GM10248 (cell line): ENCODE measurements around the gene SLIT3.

Experiments used
- CTCF ChIA-PET: fragments of 300-600 bp; sonication (Branson Sonifier 250); formaldehyde crosslinking; extraction: SDS; loops from one replicate; lab custom pipeline; 2021; ENCODE audit warnings: antibody characterized with exemption; lab: Yijun Ruan, JAX
- POLR2A ChIA-PET: fragments of 350-650 bp; sonication (Branson Sonifier 250); formaldehyde crosslinking; extraction: SDS; loops from one replicate; lab custom pipeline; 2020; ENCODE audit warnings: antibody characterized with exemption; lab: Yijun Ruan, JAX
- DNase-seq: peaks from one replicate; pipeline ENCODE4 v3.0.0; 2012; ENCODE audit errors: extremely low spot score
- TF ChIP-seq, protein P1 (sequence below): IDR thresholded peaks from 2 replicates; pipeline ENCODE4 v1.5.1; 2012; ENCODE audit warnings: mild to moderate bottlenecking, low read depth; ENCODE audit errors: extremely low read depth, missing control alignments, control extremely low read depth

The SLIT3 gene

DNA sequence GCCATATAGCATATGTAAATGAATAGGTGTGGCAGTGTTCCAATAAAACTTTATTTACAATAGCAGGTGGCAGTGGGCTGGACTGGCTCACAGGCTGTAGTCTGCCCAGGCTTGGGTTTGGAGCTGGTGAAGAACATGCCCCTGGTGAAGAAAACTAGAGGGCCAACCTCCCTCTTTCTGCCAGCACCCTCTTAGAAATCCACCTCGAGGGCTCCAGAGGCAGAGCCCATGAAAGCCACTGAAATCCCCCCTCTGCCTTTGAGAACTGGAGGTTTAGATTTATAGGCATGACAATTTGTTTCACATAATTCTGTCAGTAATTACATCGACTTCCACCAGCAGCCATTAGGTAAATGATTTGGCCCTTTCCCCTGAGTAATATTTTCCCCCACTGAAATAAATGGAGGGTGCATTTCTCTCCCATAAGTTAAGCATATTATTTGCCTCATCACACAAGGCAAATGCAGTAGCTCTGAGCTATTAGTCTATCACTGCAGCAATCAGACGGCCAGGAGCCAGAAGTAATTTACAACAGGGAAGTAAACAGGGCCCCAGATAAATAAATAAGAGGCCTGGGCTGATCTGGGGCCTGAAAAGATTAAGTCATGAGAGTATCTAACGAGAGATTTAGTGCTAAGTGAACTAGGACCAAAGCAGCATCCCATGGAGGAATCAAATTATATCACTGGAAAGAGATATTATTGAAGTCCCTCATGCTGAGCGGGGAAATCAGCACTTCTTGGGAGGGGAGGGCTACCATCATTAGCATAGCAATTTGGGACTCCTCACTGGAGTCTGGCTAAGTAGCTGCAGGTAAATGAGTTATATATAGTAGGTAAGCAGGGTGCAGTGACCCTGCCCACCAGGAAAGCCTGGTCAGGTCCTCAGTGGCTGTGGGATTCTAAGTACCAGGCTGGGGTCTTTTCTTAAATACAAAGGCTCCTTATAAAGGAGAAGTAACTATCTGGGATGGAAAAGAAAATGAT is 123.9 kb downstream of the SLIT3 start:
- ChIA-PET POLR2A (no interaction called here), CTCF (no interaction called here)
- TF ChIP-seq, protein P1, sequence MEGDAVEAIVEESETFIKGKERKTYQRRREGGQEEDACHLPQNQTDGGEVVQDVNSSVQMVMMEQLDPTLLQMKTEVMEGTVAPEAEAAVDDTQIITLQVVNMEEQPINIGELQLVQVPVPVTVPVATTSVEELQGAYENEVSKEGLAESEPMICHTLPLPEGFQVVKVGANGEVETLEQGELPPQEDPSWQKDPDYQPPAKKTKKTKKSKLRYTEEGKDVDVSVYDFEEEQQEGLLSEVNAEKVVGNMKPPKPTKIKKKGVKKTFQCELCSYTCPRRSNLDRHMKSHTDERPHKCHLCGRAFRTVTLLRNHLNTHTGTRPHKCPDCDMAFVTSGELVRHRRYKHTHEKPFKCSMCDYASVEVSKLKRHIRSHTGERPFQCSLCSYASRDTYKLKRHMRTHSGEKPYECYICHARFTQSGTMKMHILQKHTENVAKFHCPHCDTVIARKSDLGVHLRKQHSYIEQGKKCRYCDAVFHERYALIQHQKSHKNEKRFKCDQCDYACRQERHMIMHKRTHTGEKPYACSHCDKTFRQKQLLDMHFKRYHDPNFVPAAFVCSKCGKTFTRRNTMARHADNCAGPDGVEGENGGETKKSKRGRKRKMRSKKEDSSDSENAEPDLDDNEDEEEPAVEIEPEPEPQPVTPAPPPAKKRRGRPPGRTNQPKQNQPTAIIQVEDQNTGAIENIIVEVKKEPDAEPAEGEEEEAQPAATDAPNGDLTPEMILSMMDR: no peak
- no peak for DNase-seq

GRCh38 chr5:169175733-169176132 is 125.2 kb downstream of the SLIT3 start:
- ChIA-PET CTCF (interaction anchor here (1.2 kb wide), 1 partner anchor 10 kb away, joined by 3 read pairs; no protein-coding TSS in a partner anchor), POLR2A (no interaction called here)
- no peak for DNase-seq
- TF ChIP-seq, protein P1: no peak

DNA sequence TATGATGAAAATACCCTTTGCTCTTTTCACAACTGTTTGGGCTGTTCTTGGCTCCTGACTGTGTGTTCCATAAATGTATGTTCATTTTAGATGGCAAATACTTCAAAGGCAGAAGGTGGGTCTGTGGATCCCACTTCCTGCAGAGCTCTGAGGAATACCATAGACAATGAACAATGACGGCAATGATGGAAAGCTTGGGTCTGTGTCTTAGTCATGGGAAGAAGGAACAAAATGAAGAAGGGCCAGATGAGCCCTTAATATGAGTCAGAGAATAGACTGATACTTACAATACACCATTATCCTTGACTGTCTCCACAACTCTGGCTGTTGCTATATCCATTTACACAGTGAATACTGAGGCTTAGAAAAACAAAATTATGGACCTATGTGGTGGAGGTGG is 126.0 kb downstream of the SLIT3 start:
- TF ChIP-seq, protein P1: no peak
- POLR2A ChIA-PET: no interaction called here
- CTCF ChIA-PET: interaction anchor here (0.7 to 1.2 kb wide), 2 partner anchors 11 to 188 kb away, joined by 3 read pairs; no protein-coding TSS in a partner anchor
- no peak for DNase-seq

- TF ChIP-seq, protein P1: no peak
- ChIA-PET CTCF (no interaction called here), POLR2A (no interaction called here)
- no peak for DNase-seq
These were observed 127.6 kb downstream of the SLIT3 start for GRCh38 chr5:169173372-169173771.

DNA sequence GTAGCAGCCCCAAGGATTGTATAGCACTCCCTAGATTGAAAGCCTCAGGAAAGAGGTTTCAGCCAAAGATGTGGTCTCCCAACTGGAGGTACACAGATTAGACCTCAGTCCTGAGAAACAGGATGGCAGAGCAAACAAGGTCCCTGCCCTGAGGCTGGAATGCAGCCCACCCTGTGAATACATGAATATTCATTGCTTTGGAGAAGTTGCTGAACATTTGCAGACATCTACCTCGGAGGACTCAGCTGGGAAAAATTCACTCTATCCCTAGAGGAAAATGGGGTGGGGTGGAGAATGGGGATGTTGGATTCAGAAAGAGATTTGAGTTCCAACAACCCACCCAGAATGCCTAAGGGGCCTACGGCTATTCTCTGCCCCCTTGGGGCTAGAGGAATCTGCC is 129.4 kb downstream of the SLIT3 start:
- DNase-seq: no peak
- TF ChIP-seq, protein P1: no peak
- ChIA-PET CTCF (no interaction called here), POLR2A (no interaction called here)

GRCh38 chr5:169169783-169170182 is 131.2 kb downstream of the SLIT3 start:
- CTCF ChIA-PET: interaction anchor here (1.1 kb wide), 1 partner anchor 11 kb away, joined by 3 read pairs; no protein-coding TSS in a partner anchor
- no peak for DNase-seq
- POLR2A ChIA-PET: no interaction called here
- TF ChIP-seq, protein P1: no peak
